Loucy (cell line): ENCODE results near the gene CTSW.

Experiments used
- H2AFZ ChIP-seq: fragments of 200-600 bp; sonication (generic); 2 replicates; pipeline ENCODE4 v1.6.0; 2016; ENCODE audit warnings: antibody characterized with exemption, mild to moderate bottlenecking, low read length, moderate library complexity
- H3F3A ChIP-seq: fragments of 200-600 bp; 2 replicates; pipeline ENCODE4 v1.6.0; 2016; ENCODE audit warnings: antibody characterized with exemption, low read depth, mild to moderate bottlenecking
- H3K27me3 ChIP-seq: fragments of 200-600 bp; sonication (generic); 2 replicates; pipeline ENCODE4 v1.6.1; 2014; ENCODE audit warnings: low read length, mild to moderate bottlenecking; ENCODE audit not compliant: insufficient read depth, poor library complexity, severe bottlenecking
- H3K36me3 ChIP-seq: fragments of 200-600 bp; sonication (generic); 2 replicates; pipeline ENCODE4 v1.6.1; 2016; ENCODE audit warnings: low read length; ENCODE audit not compliant: insufficient read depth
- H3K4me1 ChIP-seq: fragments of 200-600 bp; sonication (generic); 2 replicates; pipeline ENCODE4 v1.5.1; 2014; ENCODE audit warnings: low read length, mild to moderate bottlenecking; ENCODE audit not compliant: insufficient read depth, poor library complexity, severe bottlenecking
- H3K4me2 ChIP-seq: fragments of 200-600 bp; sonication (generic); 2 replicates; pipeline ENCODE4 v1.6.0; 2014; ENCODE audit warnings: antibody characterized with exemption, low read length, low read depth, mild to moderate bottlenecking; ENCODE audit not compliant: poor library complexity, severe bottlenecking
- H3K4me3 ChIP-seq: fragments of 200-600 bp; sonication (generic); 2 replicates; pipeline ENCODE4 v1.5.1; 2014; ENCODE audit warnings: low read length, mild to moderate bottlenecking, mixed read lengths; ENCODE audit not compliant: poor library complexity, severe bottlenecking
- H3K79me2 ChIP-seq: fragments of 200-600 bp; sonication (generic); 2 replicates; pipeline ENCODE4 v1.6.1; 2014; ENCODE audit warnings: low read length; ENCODE audit not compliant: insufficient read depth
- H3K9ac ChIP-seq: fragments of 200-600 bp; sonication (generic); 2 replicates; pipeline ENCODE4 v1.6.0; 2014; ENCODE audit warnings: mild to moderate bottlenecking, low read depth, low read length, moderate library complexity; ENCODE audit not compliant: poor library complexity, severe bottlenecking
- H3K9me2 ChIP-seq: fragments of 200-600 bp; sonication (generic); replicated peaks from 2 replicates; pipeline ENCODE4 v1.6.1; 2016; ENCODE audit warnings: low read depth, low read length, mixed read lengths
- H3K9me3 ChIP-seq: fragments of 200-600 bp; sonication (generic); 2 replicates; pipeline ENCODE4 v1.6.1; 2014; ENCODE audit warnings: mild to moderate bottlenecking, antibody characterized with exemption, low read length, low read depth; ENCODE audit not compliant: insufficient read depth
- H4K20me1 ChIP-seq: fragments of 200-600 bp; sonication (generic); 2 replicates; pipeline ENCODE4 v1.6.0; 2014; ENCODE audit warnings: antibody characterized with exemption, low read length, mild to moderate bottlenecking; ENCODE audit not compliant: insufficient read depth, poor library complexity, severe bottlenecking
- EZH2phosphoT487 ChIP-seq: fragments of 200-600 bp; IDR thresholded peaks from 2 replicates; pipeline ENCODE4 v1.6.1; 2018; ENCODE audit warnings: antibody characterized with exemption, mild to moderate bottlenecking, moderate library complexity, borderline replicate concordance
- TF ChIP-seq, protein P1 (sequence below): fragments of 200-600 bp; sonication (generic); conservative IDR thresholded peaks from 2 replicates; pipeline ENCODE4 v1.5.1; 2014; ENCODE audit warnings: mild to moderate bottlenecking, antibody characterized with exemption, low read length

The CTSW gene

DNA sequence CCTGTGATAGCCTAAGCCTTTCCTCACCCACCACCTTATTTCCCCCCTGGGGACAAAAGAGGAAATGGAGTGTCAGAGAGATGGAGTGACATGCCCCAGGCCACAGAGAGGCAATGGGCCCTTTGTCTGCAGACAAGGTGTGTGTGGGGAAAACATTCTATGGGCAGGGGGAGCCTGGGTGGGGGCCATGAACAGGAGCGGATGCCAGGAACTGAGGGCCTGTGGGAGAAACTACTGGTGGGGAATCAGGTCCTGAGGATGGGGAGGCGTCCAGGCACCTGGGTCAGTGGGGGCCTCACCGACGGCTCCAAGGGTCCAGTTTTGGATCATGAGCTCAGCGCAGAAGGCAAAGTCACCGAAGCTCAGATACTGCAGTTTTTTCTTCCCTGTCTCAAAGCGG is 5.6 kb downstream of the CTSW start:
- peaks cover 6% of the 10 kb centered on the region for H4K20me1 ChIP-seq
- peak overlapping the region; percentile 92 for H3K4me2 ChIP-seq
- peaks cover 11% of the 10 kb centered on the region; the same call in 1 of the 2 replicates for H3K36me3 ChIP-seq
- no peaks in the 10 kb centered on the region for H3K9me2 ChIP-seq
- H3K4me1 ChIP-seq = peaks cover 60% of the 10 kb centered on the region
- peak overlapping the region; percentile 57 for H3K4me3 ChIP-seq
- H3K79me2 ChIP-seq = peaks cover 41% of the 10 kb centered on the region
- no peak overlapping the region for H2AFZ ChIP-seq
- H3F3A ChIP-seq = no peaks in the 10 kb centered on the region
- H3K9ac ChIP-seq = peak overlapping the region; percentile 53
- no peaks in the 10 kb centered on the region for H3K9me3 ChIP-seq
- H3K27me3 ChIP-seq = no peaks in the 10 kb centered on the region
- no peak for TF ChIP-seq EZH2phosphoT487
- TF ChIP-seq, protein P1, sequence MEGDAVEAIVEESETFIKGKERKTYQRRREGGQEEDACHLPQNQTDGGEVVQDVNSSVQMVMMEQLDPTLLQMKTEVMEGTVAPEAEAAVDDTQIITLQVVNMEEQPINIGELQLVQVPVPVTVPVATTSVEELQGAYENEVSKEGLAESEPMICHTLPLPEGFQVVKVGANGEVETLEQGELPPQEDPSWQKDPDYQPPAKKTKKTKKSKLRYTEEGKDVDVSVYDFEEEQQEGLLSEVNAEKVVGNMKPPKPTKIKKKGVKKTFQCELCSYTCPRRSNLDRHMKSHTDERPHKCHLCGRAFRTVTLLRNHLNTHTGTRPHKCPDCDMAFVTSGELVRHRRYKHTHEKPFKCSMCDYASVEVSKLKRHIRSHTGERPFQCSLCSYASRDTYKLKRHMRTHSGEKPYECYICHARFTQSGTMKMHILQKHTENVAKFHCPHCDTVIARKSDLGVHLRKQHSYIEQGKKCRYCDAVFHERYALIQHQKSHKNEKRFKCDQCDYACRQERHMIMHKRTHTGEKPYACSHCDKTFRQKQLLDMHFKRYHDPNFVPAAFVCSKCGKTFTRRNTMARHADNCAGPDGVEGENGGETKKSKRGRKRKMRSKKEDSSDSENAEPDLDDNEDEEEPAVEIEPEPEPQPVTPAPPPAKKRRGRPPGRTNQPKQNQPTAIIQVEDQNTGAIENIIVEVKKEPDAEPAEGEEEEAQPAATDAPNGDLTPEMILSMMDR = no peak

DNA sequence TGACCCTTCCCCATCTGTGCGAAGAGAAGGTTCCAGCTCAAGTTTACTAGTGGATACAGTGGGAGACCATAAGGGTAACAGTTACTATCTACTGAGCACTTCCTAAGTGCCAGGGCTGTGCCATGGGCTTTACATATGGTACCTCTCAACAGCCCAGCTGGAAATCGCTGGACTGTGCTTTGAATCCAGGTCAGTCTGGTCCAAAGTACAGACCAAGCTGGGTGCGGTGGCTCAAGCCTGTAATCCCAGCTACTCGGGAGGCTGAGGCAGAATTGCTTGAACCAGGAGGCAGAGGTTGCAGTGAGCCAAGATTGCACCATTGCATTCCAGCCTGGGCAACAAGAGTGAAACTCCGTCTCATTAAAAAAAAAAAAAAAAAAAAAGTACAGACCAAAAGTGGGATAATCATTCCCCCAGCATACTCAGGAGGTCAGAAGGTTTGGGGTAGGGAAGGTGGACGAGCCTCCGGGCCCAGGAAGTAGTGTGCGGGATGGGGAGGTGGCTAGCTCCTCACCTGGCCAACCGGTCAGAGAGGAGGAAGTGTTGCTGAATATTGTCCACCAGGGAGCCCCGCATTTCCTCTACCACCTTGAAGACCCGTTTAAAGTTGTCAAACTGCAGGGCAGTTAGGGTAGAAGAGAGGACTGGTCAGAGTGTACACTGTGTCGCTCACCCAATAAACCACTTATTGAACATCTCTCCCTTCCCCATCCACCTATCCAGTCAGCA is 6.3 kb downstream of the CTSW start:
- no peaks in the 10 kb centered on the region for H3F3A ChIP-seq
- peak overlapping the region; percentile 85 for H3K4me3 ChIP-seq
- peaks cover 46% of the 10 kb centered on the region for H3K79me2 ChIP-seq
- no peaks in the 10 kb centered on the region for H3K27me3 ChIP-seq
- H3K9me3 ChIP-seq = no peaks in the 10 kb centered on the region
- peaks cover 11% of the 10 kb centered on the region; the same call in 1 of the 2 replicates for H3K36me3 ChIP-seq
- peaks cover 53% of the 10 kb centered on the region for H3K4me1 ChIP-seq
- no peak for TF ChIP-seq EZH2phosphoT487
- TF ChIP-seq, protein P1 = no peak
- no peaks in the 10 kb centered on the region for H3K9me2 ChIP-seq
- no peak overlapping the region for H2AFZ ChIP-seq
- peak overlapping the region; percentile 82 for H3K9ac ChIP-seq
- peak overlapping the region; percentile 92 for H3K4me2 ChIP-seq
- H4K20me1 ChIP-seq = peaks cover 8% of the 10 kb centered on the region

DNA sequence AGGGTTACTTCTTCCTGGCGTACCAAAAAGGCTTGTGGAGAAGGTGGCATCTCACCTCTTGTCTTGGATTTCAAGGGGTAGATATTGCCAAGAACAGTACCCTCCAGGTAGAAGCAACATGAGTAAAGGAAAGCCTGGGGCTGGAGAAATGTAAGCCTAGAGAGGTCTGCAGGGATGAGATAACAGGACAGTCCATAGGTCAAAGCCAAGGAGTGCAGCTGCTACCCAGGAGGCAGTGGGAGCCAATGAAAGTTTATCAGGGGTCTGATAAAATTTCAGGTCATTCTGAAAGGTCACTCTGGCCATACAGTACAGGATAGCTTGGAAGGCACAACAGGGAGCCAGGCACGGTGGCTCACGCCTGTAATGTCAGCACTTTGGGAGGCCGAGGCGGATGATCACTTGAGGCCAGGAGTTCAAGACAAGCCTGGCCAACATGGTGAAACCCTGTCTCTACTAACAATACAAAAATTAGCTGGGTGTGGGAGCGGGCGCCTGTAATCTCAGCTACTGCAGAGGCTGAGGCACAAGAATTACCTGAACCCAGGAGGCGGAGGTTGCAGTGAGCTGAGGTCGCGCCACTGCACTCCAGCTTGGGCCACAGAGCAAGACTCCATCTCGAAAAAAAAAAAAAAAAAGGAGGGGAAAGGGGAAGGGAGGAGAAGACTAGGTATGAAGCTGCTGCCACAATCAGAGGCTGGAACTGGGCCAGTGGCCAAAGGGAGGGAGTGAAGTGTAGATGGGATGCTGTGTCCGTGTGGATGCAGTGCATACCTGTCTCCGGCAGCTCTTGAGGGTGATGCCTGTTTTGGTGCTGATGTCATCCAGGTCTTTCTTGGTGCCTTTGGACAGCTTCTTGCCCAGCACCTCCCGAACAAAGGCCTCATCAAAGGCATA is 7.4 kb downstream of the CTSW start:
- H3K9me3 ChIP-seq = no peaks in the 10 kb centered on the region
- H3F3A ChIP-seq = no peaks in the 10 kb centered on the region; the same call in 1 of the 2 replicates
- peaks cover 57% of the 10 kb centered on the region for H3K79me2 ChIP-seq
- H4K20me1 ChIP-seq = peaks cover 17% of the 10 kb centered on the region
- no peaks in the 10 kb centered on the region for H3K9me2 ChIP-seq
- no peak overlapping the region for H2AFZ ChIP-seq
- TF ChIP-seq EZH2phosphoT487 = no peak
- TF ChIP-seq, protein P1 = no peak
- peak overlapping the region; percentile 85 for H3K4me3 ChIP-seq
- H3K27me3 ChIP-seq = no peaks in the 10 kb centered on the region
- peaks cover 11% of the 10 kb centered on the region; the same call in 1 of the 2 replicates for H3K36me3 ChIP-seq
- peak overlapping the region; percentile 92 for H3K4me2 ChIP-seq
- peaks cover 53% of the 10 kb centered on the region for H3K4me1 ChIP-seq
- H3K9ac ChIP-seq = peak overlapping the region; percentile 82
